Renal cortex interstitium (tissue), 15 donors: ENCODE results near the gene SPATA31A6. TPM values are rescaled to one million over a fixed set of nuclear protein-coding genes. Genes with fewer than 3 reads are reported as not detected.
A peak's percentile ranks its signal among the peaks of the same experiment; 100 is the strongest.
"Not testable (repeated sequence)": the region's sequence is repeated elsewhere in the genome, so short reads cannot be mapped to it uniquely, and the experiment has no call there.

Experiments used
- DNase-seq, 11 donors: peaks; one replicate each; pipeline ENCODE4 v3.0.0-alpha.2; 2013; ENCODE audit warnings: low read depth in 9 of 11, low spot score in 4 of 11; ENCODE audit errors: extremely low read depth in 1 of 11
- long read RNA-seq, 16 experiments: transcript quantifications; one replicate each; lab custom pipeline, GENCODE V29; 2026
- polyA plus RNA-seq, 3 donors: library from polyadenylated mRNA; unstranded; fragments of 120-200 nt; gene quantifications; one replicate each; pipeline ENCODE4 v1.2.1, GENCODE V29; 2013; ENCODE audit not compliant: insufficient read length in 3 of 3

SPATA31A6 gene
- not detected for polyA plus RNA-seq
- long read RNA-seq, donor 1: 0 reads
- long read RNA-seq, donor 2: 0 reads
- long read RNA-seq, donor 3: 0 reads
- long read RNA-seq, donor 4: 0 reads
- long read RNA-seq, donor 5: 0 reads
- long read RNA-seq, donor 6: 0 reads
- long read RNA-seq, donor 7: 0 reads
- long read RNA-seq, donor 8: 0 reads
- long read RNA-seq, donor 9: 0 reads
- long read RNA-seq, donor 10: 0 reads
- long read RNA-seq, donor 11: 0 reads
- long read RNA-seq, donor 12: 0 reads
- long read RNA-seq, donor 13: 0 reads
- long read RNA-seq, donor 14: 0 reads
- long read RNA-seq, donor 15: 0 reads
- long read RNA-seq, donor 16: 0 reads

DNA sequence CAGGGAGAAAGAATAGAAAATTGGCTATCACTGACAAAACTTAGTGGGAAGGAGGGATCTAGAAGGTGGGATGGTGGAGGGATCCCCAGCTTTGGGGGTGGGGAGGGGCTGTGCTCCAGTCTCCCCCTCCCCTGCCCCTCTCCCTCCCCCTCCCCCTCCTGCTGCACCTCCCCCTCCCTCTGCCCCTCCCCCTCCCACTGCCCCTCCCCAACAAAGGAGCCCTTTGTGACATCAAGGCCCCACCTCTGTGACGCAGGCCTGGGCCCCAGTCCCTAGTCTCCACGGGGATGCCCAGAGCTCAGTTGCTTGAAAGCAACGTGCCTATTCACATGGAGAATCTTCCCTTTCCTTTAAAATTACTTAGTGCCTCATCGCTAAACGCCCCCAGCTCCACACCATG lies at the start of gene SPATA31A6:
TSS of gene SPATA31A6 (plus strand) at position 301 of the 400 bp plus-strand sequence. CDS start at position 330, 29 bp downstream.
- not testable (repeated sequence) for DNase-seq

DNA sequence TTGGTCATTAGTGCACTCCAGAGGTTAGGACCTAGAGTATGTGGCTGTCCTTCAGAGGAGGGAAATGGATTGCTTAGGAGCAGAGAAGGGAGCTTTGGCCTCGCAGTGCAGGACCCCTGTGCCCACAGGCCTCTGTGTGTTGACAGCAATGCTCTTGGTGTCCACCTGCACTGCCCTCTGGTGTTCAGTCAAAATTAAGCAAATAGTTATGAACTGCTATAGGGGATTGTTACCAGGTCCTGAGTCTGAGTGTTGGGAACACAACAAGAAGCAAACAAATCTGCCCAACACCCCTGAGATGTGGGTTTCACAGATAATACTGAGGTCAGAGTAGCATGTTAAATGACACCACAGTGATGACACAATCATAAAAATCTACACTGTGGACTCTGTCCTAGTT lies 23.2 kb upstream of the SPATA31A6 start:
- DNase-seq: peak in 5 of 11 donors; percentile 1 to 17 (median 3)

GRCh38 chr9:42219861-42220260 lies 36.4 kb downstream of the SPATA31A6 start:
- not testable (repeated sequence) for DNase-seq

DNA sequence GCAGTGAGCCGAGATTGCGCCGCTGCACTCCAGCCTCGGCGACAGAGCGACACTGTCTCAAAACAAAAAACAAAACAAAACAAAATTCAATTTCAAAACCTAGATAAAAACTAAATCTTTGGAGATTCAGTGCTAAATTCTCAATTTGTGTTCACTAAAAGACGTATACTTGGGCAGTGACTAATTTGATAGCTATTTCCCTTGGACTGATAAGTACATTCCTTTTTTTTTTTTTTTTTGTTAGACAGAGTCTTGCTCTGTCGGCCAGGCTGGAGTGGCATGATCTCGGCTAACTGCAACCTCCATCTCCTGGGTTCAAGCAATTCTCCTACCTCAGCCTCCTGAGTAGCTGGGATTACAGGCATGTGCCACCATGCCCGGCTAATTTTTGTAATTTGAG lies 39.8 kb downstream of the SPATA31A6 start:
- DNase-seq: not testable (repeated sequence)

DNA sequence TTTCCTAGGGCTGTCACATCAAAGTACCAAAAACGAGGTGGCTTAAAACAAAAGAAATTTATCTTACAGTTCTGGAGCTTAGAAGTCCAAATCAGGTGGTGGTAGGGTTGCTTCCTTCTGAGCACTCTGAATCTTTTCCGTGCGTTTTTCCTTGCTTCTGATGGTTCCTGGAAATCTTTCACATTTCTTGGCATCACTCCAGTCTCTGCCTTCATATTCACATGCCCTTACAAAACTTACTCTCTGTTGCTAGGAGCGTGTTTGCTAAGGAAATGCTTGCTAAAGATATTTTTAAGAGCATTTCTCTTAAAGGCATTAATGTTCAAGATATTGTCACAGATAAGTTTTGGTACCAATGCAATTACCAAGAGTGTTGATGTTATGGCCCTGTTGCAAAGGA lies 49.6 kb downstream of the SPATA31A6 start:
- DNase-seq: not testable (repeated sequence)

DNA sequence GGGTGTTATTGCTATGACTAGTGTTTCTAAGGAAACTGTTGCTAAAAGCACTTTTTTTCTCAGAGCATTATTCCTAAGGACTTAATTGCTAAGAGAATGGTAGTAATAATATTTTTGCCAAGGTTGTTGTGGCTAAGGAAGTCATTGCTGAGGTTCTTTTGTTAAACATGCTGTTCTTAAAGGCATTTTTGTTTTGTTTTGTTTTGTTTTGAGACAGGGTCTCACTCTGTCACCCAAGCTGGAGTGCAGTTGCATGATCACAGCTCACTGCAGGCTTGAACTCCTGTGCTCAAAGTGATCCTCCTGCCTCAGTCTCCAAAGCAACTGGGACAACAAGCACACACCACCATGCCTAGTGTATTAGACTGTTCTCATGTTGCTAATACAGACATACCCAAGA lies 51.2 kb downstream of the SPATA31A6 start:
- DNase-seq: not testable (repeated sequence)

- DNase-seq: not testable (repeated sequence)
Measured at GRCh38 chr9:42235352-42235991, 52.0 kb downstream of the SPATA31A6 start.

GRCh38 chr9:42236097-42236496 lies 52.6 kb downstream of the SPATA31A6 start:
- not testable (repeated sequence) for DNase-seq

GRCh38 chr9:42237381-42237780 lies 53.9 kb downstream of the SPATA31A6 start:
- DNase-seq: not testable (repeated sequence)

DNA sequence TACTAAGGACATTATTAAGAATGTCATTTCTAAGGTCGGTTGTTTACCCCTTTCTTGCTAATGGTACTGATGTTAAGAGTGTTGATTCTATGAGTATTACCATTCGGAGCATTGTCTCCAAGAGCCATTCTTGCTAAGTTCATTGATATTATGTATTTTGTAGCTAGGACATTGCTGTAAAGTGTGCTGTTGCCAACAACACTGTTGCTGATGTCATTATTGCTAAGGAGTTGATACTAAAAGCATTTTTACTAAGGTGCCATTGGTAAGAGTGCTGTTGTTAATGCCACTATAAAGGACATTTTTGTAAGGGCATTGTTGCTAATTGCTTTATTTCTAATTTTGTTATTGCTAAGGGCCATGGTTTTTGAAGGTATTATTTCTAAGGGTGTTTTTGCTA lies 55.4 kb downstream of the SPATA31A6 start:
- DNase-seq: not testable (repeated sequence)

Other genes with a start within 250 kb of the SPATA31A6 start
- gene CNTNAP3B, start 54.2 kb upstream of the SPATA31A6 start, polyA plus RNA-seq: 10 to 100 TPM; 13.2 to 20.2 (median 16.7) TPM